Hematopoietic multipotent progenitor cell treated with erythropoietin and hydrocortisone succinate and interleukin-3 and kit ligand, for 4 days (in vitro differentiated cells): ENCODE measurements around the gene HDAC4.

ENCODE experiments used
- DNase-seq: peaks from one replicate; pipeline ENCODE4 v3.0.0-alpha.2; 2015

HDAC4 gene

DNA sequence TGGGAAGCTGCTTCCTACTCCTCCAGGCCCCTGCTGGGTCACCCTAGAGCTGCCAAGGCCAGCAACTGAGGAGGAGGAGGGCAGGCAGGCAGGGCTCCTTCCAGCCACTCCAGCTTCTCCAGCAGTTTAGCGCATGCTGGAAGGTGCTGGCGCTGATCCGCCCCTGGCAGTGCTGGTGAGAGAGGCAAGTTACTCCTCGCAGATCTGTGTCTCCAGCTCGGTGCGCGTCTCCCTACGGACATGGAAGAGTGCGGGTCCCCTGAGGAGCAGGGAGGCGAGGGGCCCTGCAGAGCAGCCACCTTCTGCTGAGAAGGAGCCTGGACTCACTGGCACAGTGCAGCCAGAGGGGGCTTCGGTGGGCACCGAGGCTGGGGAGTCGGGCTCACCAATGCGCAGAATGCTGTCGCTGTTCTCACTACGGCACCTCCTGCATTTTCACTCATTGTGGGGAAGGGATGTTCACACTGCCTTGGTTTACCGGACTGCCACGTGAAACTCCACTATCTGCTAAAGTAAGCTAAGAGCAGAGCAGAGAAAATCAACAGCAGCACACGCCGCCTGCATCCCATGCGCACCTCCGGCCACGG is 206.0 kb downstream of the HDAC4 start:
- no peak for DNase-seq

- peak; percentile 17 for DNase-seq
Observed at GRCh38 chr2:239193925-239194677, 206.7 kb downstream of the HDAC4 start.

DNA sequence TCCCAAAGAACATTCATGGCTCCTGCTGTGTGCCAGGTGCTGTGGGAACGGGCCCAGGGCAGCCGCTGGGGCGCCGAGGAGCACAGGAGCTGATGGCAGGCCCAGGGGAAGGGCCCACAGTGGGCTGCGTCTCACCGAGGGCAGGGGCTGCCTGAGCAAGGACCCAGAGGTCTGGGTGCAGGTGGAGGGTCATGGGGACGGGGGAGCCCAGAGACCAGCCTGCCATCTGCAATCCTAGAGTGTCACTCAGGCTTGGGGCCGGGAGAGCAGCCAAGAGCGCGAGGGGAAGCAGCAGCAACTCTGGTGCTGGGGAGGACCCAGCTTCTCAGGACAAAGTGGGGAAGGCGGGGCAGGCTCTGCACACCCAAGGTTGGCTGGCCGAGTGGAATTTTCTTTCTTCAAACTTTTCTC is 207.4 kb downstream of the HDAC4 start:
- DNase-seq, result no peak

- DNase-seq, result no peak
Observed at GRCh38 chr2:239192975-239193374, 207.8 kb downstream of the HDAC4 start.

DNA sequence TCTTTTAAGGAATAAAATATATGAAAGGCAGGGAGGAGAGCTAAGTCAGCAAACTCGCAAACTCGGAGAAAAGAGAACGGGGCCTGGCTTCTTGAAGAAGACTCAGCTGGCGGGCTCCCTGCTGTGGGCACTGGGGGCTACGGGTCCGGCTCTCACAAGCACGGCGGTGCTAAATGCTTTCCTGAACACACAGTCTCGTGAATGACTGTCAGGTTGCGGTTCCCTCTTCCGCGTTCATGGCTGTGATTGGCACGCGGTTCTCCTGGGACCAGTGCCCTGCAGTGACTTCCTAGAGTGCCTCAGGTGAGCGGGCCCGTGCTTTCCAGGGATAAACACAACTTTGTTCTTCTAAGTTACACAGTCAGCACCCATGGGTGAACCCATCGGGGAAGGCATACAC is 208.4 kb downstream of the HDAC4 start:
- peak; percentile 30 for DNase-seq

- no peak for DNase-seq
Observed at GRCh38 chr2:239190921-239191885, 209.6 kb downstream of the HDAC4 start.

DNA sequence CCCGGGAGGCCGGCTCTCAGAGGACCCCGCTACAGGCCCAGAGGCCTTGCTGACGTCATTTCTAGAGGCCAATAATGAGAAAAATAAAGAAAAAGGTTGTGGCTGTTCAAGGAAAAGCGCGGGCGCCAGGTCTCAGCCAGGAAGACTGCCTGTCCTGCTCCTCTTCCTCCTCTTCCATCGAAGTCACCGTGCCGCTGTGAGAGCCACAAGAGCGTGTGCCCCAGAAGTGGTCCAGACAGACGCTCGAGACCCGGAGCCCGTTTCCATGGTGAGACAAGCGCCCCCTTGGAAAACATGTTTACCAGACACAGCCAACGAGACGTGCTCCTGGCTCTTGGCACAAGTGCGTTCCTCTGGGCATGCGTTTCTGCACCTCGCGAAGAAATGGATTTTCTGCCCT is 210.5 kb downstream of the HDAC4 start:
- no peak for DNase-seq

GRCh38 chr2:239189711-239190131 is 211.1 kb downstream of the HDAC4 start:
- no peak for DNase-seq

DNA sequence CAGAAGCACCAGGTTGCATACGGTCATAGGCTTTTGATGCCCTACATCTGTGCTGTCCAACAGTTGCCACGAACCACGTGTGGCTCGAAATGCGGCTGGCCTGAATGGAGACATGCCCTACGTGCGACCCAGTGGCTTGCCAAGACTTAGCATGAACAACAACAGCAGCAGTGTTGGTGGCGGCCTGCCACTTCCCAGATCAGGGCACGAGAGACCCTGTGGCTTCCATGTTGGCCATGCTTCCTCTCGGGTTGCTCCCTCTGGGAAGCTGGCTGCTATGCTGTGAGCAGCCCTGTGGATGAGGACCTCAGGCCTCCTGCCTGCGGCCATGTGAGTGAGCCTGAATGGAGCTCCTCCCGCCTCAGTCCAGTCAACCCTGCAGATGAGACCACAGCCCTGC is 212.3 kb downstream of the HDAC4 start:
- no peak for DNase-seq

DNA sequence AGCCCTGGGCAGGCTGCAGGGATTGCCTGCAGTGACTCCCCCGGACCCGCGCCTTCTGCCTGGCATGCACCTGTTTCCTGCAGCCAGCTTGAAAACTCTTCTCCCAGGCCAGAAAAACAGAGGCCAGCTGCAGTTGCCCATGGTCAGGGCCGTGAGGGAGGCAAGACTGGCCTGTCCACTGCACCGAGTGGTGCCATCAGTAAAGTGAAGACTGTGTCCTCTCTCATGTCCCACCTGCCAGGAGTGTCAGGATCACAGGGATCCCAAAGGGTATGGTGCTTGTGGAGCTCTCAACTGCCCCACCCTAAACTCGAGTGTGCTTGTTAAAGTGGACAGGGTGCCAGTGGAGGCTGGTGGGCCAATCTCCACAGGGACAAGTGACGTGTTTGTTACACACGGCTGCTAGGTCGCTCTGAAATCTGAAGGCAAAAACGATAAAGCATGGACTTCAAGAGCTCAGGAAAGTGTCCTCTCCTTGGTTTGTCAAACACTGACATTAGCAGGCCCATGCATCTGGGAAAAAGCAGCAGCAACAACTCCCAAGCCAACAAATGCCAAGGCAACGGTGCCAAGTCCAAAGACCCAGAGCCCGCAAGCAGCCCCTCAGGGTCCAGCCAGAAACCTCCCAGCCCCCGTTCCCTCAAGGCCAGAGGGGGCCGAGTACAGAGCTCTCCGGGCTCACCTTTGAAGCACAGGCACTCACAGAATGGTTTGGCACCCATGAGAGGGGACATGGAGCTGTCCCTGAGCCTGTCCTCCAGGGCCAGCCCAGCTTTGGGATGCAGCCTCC is 213.2 kb downstream of the HDAC4 start:
- DNase-seq, result no peak

DNA sequence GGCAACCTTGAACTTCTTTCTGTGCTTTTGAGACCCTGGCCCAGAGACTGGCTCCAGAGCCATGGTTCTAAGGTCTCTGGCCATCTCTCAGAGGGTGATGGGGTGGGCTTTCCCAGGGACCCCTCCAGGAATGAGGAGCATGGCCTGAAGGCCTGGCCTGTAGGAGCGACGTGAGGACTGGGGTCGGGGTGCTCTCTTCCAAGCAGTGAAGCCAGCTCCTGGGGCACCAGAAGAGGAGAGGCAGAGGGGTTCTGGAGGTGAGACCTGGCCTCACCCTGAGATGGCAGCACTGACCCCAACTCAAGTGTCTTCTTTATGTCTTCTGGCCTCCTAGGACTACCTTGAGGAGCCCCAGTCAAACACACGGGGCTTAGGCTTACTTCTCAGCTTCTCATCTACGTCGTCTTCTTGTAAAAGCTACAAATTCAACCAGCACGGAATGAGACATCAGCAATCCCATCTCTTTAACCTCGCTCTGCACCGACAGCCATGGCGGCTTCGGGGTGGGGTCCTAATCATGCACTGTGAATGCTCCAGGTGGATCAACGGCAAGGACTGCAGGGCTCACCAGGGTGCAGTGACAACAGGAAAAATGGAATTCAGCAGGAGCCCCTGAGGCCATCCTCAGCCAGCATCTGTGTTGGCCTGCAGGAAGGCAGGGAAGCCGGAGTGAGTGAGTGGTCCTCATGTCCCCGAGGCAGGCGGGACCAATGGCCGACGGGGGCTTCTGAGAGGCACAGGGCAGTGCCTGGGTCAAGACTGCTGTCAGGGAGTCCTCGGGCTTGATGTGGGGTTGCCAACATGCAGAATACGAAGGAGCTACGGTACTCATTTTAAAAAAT is 214.1 kb downstream of the HDAC4 start:
- DNase-seq, result no peak

GRCh38 chr2:239184968-239185903 is 215.6 kb downstream of the HDAC4 start:
- no peak for DNase-seq

DNA sequence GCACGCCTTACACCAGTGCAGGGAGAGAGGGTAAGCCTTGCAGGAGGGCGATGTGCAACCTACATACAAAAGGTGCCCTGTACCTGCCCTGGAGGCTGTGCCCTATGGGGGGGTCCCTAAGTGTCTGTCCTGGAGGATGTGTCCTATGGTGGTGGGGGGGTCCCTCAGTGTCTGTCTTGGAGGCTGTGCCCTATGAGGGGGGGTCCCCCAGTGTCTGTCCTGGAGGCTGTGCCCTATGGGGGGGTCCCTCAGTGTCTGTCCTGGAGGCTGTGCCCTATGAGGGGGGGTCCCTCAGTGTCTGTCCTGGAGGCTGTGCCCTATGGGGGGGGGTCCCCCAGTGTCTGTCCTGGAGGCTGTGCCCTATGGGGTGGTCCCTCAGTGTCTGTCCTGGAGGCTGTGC is 216.6 kb downstream of the HDAC4 start:
- DNase-seq, result no peak

DNA sequence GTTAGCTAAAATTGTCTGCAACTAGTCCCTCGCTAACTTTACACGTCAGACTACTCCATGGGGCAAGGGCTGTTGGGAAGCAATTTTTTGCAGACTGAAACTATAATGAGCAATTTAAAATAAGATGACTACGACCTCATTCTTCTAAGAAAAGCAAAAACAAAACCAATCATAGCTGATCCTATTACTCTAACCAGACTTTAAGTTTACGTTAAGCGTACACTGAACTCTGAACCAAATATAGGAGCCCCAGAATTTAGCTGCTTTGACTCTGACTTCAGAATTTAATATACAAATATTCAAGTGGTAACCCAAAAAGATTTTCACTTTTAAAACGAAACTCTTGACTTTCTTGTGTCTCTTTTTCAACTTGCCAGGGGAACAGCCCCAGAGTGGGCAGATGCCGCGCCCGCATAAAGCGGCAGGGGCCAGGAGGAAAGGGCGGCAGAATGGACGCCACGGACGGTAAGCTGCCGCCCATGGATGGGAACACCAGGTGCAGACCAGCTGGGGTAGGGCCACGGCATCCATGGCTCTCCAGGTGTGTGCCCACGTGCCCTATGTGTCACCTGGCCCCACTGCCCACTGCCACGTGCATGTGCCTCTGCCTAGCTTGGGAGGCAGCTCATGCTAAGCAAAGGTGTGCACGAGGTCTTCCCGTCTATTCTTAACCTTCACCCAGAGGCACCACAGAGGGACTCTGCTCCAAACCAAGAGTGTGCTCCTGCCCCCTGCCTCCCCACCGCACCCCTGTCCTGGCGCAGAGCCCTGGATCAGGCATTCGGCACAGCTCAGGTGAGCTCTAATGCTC is 217.6 kb downstream of the HDAC4 start:
- DNase-seq, result no peak

DNA sequence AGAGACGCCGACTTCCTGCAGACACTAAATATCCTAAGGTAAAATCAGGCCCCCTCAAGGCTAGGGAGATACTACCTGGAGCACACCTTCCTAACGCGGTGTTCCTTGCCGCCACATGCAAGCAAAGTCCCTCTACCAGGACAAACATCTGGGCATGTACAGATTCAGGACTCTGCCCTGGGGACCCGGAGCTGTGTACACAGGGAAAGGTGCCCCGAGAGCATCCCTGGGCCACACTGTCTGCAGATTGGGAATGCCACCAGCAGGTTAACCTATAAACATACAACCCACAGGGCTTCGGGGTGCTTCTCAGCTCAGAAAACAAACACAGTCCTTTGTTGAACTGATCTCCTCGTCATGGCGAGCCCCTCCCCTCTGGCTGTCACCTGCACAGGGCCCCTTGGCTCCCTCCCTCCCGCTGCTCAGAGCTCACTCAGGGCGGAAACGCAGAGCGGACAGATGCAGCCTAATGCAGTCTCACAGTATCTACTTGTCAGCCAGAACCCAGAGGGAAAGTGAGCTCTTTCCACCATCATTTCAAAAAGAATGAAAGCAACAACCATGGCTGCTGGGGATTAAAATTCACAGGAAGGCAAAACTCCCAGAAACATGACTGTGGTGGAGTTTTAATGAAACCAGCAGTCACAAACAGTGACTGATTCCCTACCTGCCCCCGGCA is 218.8 kb downstream of the HDAC4 start:
- no peak for DNase-seq

- no peak for DNase-seq
Observed at GRCh38 chr2:239181074-239181902, 219.5 kb downstream of the HDAC4 start.

DNA sequence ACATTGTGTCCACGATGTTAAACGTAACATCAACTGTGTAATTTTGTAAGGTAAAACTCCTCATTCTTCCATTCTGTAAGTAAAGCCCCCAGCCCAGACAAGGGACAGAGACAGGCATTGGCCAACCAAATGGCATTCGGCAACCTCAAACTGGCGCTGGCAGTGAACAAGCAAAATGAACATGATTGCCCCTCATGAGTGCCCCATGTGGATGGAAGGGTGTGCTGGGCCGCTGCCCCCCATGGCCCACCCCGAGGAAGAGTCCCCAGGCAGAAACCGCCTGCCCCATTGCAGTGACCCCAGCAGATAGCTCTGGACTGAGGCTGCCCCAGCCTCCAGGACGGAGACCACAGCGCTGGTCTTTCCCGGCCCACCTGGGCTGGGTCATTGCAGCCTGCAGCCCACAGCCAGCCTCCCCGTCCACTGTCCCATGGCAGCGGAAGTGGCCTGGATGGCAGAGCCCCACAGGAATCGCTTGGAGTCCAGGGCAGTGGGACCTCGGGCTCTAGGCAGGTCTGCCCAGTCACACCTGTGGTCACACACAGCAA is 220.2 kb downstream of the HDAC4 start:
- DNase-seq, result no peak

- DNase-seq, result no peak
Observed at GRCh38 chr2:239179851-239180371, 220.9 kb downstream of the HDAC4 start.
